GM21786 (cell line): ENCODE data around the gene ST7L.

Source experiments
- ATAC-seq: cut with Tn5 transposase; IDR thresholded peaks from one replicate; pipeline ENCODE4 v1.9.1; 2021; ENCODE audit not compliant: unreplicated experiment

ST7L gene

DNA sequence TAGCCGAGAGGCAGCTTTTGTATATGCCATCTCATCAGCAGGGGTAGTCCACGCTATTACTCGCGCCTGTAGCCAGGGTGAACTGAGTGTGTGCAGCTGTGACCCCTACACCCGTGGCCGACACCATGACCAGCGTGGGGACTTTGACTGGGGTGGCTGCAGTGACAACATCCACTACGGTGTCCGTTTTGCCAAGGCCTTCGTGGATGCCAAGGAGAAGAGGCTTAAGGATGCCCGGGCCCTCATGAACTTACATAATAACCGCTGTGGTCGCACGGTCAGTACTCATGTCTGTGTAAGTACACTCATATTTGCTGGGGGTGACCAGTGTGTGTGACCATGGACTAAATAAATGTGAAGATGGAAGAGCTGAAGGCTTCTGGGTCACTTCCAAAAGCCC is 102.8 kb downstream of the ST7L start:
- no peak for ATAC-seq

DNA sequence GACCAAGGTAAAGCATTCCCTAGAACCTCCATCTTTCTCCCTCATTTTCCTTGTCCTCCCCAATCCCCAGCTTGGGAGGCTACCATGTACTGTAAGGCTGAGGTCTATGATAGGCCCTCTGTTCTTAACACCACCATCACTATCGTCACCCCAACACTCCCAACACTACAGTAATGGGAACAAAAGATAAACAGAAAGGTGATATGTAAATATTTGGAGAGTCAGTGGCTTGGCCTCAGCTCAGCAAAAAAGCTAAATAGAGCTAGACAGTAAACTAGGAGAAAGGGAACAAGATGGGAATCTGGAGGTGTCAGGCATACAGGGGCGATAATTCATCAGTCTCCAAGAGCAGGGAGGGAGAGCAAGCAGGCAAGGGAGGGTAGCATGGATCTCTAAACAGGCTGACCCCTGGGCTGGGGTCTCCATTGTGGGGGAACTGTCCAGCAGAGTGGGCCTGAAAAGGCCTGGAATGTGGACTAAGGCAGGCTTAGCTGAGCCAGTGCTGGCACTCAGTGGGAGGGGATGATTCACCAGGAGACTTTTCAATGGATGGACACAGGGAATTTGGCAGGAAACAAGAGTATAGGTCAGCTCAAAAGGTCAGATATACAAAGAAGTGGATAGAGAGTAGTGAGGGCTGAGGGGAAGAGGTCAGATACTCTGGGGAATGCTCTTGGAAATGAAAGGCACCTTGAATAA is 103.5 kb downstream of the ST7L start:
- no peak for ATAC-seq

DNA sequence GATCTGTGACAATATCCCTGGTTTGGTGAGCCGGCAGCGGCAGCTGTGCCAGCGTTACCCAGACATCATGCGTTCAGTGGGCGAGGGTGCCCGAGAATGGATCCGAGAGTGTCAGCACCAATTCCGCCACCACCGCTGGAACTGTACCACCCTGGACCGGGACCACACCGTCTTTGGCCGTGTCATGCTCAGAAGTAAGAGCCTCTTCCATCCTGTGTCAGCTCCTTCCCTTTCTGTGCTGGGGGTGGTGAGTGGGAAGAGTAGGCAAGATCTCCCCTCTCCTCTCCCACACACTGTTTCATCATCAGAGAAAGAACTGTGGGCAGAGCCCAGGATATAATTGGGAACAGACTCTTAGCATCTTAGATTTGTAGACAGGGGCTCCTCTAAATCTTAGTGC is 104.0 kb downstream of the ST7L start:
- no peak for ATAC-seq

DNA sequence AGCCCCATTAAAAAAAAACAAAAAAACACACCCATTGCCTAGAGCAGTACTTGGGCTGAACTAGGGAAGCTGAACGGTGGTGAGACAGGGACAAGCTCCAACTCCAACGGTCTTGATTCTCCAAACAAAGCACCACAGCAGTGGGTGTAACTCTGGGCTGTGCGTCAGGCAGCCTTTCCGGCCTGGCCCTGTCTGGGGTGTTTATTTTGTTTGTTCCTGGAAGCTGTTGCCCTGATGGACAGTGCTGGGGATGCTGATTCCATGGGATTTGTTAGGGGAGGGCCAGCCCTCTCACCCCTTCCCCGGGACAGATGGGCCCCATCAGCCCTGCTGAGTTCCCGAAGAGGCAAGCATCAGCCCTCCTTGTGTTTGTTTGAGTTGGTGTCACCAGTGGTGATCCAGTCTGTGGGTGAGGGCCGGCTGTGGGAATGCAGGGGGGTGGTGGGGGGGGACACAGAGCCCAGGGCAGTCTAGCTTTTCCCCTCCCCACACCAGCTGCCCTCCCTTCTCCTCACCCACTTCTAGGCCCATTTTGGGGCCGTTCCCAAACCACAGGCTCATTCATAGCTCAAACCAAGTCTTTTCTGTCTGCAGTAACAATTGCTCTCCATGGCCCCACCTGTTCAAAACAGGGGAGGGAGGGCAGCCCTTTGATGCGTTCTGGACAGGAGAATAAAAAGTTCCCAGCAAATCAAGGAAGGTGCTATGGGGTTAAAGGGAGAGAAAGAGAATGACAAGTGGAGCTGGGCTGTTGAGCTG is 105.7 kb downstream of the ST7L start:
- no peak for ATAC-seq

DNA sequence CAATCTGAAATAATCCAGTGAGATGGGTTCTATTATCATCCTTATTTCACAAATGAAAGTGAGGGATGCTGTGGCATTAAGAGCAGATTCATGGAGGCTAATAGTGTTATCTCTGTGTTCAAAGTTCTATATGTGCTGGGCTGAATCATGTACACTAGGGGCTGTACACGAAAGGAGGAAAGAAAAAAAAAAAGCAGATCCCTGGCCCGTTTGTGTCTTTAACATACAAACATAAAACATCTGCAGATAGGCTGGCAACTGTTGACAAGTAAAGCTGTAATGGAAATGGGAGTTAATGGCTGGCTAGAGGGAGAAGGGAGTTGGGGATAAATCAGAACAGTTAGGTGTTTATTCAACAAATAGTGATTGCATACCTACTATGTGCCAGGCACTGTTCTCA is 107.0 kb downstream of the ST7L start:
- no peak for ATAC-seq

DNA sequence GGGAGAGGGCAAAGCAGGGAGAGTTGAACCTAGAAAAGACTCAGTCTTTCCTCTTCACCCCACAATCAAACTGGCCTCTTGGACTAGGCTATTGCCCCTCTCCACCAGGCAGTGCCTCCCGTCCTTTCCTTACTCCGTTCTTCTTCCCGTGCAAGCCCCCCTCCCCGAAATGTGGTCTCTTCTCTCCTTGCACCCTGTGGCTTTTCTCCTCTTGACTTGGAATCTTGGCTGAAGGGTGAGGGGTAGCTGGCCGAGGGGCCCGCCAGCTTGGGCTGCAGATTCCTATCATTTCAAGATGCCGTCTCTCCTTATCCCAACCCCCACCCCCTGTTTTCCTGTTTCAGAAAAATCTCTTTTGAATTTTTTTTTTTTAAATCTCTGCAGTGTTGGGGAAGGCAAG is 108.6 kb downstream of the ST7L start:
- no peak for ATAC-seq

- ATAC-seq = no peak
Measured at GRCh38 chr1:112509660-112510178, 109.2 kb downstream of the ST7L start.

DNA sequence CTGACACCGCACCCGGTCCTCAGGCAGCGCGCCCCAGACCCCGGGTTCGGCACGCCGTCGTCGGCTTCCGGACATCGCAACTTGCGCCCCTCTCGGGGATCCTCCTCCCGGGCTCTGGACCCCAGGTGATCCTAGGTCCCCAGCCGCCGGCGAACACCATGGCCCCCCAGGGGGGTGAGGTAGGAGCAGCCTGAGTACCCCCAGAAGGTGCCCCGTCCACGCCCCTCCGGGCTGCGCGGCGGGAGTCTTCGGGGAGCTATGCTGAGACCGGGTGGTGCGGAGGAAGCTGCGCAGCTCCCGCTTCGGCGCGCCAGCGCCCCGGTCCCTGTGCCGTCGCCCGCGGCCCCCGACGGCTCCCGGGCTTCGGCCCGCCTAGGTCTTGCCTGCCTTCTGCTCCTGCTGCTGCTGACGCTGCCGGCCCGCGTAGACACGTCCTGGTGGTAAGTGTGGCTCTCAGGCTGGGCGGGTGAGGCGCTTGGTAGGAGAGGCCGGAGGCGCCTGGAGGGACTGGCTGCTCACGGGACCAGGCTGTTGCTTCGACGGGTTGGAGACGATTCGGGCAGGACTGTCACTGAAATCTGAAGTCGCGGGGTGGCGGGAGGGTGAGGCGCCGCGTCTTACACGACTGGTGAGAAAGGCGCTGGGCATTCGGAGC is 109.8 kb downstream of the ST7L start:
- ATAC-seq = no peak

DNA sequence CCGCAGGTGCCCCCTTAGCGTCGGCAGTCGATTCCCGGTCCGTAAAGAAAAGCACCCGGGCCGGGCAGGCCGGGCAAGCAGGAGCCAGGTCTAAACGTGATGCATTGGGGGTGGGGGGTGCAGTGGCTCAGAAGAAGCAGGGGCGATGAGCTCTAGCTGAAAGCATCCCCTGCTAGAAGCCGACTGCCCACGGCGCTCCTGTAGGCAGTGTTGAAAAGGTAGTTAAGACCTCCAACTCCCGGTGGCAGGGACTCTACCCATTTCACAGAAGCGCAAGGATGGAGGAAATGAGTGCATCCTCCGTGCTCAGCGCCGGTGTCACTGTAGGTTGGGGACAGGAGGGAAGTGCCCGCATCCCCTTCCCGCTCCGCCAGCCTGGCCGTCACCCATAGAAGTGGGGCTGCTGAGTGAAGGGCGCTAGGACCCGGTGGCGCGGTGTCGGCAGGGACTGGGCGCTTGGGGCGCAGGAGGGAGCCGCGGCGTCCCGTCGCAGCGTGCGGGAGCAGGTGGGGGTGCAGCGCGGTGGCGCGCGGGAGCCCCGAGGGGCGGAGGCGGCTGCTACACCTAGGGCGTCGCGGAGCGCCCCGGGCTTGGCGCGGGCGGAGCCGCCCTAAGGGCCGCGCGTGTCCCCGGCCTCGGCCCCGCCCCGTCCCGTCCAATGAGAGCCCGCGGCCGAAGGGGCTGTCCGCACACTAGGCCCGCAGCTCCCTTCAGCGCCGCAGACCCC is 110.5 kb downstream of the ST7L start, which contains the start of gene WNT2B:
Gene WNT2B (plus strand): TSS at position 688 of the 727 bp plus-strand sequence. CDS start 298 bp downstream, outside the sequence.
- ATAC-seq = peak; percentile 68

DNA sequence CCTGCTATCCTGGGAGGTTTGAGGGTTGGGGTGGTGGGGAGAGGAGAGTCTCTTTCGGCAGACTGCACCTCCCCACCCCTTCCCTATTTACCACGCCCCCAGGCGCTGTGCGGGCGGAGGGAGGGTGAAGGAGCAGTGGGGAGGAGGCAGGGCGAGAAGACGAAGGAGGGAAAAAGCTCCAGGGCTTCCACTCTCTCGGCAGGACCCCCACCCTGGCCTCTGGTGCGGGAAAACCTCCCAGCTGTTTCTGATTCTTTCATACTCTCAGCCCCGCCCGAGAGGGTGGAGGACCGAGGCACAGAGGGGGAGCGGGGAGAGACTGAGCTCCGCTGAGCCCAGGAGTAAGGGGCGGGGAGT is 111.0 kb downstream of the ST7L start:
- no peak for ATAC-seq

DNA sequence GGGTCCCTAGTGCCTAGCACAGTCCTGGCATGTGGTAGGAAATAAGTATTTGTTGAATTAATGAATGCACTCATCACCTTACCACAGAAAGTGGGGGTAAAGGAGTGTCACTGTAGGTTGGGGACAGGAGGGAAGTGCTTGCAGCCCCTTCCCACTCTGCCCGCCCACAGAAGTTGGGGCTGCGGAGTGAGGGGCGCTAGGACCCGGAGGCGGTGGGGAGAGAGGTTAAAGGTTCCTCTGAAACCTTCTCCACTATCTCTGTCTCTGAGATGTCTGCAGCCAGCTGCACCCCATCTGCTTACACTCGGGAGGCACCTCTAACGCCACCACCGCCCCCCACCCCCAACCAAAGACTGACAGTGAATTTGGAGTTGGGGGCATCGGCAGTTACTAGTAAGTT is 111.6 kb downstream of the ST7L start:
- ATAC-seq = no peak

DNA sequence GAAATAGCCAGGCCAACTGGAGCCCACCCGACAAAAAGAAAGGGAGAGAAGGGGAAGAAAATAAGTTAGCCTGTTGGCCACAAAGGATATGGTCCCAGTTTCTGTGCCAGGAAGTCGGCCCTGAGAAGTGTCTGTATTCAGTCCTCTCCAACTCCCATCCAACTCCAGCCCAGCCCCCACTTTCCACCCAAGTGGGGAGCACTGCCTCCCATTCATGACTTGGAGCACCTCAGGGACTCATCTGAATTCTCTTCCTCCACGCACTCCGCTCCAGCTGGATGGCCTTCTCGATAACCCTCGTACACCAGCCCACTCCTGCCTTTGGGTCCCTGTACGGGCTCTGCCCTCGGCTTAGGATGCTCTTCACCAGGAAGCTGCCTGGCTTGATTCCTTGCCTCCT is 112.2 kb downstream of the ST7L start:
- ATAC-seq = no peak

DNA sequence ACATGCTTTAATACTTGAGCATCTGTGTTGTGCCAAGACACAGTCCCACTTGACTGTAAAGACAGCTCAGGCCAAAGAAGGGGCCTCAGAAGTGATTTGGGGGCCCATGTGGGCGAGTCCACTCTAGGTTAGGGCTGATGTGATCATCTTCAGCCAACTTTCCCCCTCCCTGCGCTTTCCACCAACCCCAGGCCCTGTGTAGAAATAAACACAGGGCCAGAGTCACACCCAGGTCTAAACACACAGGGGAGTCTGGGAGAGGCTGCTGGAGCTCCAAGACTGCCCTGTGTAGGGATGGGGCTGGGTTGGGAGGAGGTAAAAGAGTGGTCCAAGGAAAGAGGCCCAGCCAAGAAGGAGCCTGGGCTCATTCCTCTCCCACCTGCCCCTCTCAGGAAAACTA is 112.6 kb downstream of the ST7L start:
- ATAC-seq = no peak

DNA sequence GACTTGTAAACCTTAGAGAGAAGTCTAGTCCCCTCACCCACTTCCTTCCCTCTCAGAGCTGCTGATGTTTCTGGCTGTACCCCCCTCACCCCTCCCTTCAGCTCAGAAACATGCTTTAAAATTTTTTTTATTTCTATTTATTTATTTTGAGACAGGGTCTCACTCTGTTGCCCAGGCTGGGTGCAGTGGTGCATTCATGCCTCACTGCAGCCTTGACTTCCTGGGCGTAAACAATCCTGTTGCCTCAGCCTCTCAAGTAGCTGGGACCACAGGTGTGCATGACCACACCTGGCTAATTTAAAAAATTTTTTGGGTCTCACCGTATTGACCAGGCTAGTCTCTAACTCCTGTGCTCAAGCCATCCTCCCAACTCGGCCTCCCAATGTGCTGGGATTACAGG is 113.1 kb downstream of the ST7L start:
- ATAC-seq = no peak

DNA sequence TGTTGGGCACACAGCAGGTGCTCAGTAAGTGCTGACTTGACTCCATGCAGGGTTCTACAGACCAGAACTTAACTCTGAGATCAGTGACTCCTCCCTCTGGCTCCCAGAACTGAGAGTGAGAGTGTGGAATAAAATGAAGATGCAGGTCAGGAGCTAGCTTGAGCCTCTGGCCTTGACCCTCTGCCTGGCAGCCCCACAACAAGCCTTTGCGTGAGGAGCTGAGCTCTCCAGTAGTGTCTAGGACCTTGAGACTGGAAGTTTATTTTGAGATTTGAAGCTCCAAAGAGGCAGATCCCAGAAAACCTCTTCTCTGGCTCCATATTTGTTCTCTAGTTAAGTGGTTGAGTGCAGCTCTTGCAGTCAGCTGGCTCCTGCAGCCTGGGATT is 113.5 kb downstream of the ST7L start:
- no peak for ATAC-seq

DNA sequence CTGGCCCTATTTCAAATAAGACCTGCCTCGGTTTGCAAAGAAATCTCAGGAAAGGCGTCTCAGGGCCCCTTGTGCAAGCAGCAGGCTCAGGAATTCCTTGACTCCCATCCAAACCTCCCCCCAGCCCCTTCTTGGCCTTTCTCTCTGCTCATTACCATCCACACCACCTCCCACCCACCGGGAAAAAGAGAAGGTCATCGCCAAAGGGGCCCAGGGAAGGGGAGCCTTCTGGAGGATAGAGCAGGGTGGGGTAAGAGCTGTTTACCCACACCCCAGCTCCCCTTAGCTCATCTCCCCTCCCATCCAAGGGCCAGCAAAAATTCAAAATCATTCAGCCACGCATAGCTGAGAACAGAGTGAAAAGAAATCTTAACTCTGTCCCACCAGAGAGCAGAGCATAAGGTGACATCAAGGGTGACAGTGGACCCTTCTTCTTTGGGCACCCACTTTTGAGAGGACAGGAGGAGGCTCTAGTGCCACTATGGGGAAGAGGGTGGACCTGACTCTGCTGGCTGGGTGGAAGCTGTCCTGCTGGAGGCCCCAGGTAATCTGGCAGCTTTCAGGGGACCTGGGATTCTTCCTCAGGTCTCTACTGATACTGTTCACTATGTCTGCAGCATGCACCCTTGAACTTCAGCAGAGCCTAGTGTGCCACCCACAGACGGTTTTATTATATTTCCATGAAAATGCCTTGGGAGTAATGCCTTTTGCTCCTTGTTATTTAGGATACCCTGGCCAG is 114.1 kb downstream of the ST7L start:
- no peak for ATAC-seq

DNA sequence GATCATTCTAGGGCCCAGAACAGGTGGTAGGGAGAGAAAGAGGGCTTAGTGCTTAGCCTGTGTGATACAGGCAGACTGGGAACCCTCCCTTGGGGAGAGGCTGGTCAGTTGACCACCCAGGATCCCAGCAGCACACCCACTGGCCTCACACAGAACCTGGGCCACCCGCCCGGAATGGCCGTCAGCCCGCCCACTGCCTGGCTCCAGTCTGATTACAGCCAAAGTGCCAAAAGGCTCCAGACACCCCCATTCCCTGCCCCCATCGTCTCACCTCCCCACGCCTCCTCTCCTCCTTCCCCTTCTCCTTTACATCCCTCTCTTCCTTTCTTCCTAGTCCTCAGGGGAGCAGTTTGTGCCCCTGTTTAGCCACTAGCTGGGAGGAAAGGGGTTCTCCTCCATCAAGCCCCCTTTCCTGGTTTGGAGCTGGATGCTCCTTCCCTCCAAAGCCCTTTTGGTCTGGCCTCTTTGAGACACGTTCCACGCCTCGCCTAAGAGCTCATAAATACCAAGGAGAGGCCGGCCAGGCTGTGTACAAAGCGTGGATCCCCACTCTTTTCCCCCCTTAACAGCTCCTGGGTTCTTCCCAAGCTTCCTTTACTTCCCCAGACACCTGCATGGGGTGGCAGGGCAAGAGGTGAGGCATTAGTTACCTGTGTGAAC is 114.8 kb downstream of the ST7L start:
- no peak for ATAC-seq

- ATAC-seq = no peak
Measured at GRCh38 chr1:112502826-112503225, 116.1 kb downstream of the ST7L start.

DNA sequence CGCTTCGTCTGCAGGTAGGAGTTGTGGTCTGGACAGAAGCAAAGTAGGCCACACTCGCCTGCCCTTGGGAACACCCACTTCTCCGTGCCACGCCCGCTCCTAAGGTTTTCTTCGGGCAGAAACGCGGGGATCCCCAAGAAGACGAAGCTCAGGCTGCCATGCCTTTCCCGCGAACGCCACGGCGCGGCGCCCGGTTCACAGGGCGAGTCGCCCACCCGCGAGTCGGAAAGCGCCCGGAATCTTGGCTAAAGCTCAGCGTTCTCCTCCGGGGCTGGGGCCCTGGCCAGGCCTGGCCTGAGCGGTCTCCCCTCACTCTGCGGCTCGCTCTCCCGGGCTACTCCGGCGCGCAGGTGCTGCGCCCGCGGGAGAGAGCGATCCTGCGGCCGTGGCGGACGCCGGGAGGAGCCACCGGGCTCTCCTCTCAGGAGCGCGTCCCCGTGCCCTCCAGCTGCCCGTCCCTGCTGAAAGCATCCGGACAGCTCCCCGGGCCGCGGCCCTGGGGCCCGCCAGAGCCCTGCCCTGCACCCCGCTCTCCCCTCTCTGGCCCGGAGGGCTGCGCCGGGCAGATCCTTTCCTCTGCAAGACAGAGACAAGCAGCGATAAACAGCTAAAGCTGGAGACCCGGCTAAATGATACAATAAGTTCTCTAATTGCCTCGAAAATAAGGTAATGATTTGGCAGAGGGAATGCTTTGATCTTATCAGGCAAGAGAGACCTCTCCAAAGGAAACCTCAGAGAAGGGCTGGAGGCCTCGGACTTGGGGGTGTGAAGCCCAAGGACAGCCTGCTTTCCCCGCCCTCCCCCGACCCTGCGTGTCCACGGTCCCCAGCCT is 116.9 kb downstream of the ST7L start:
- ATAC-seq = peak; percentile 55
